Measurements from ENCODE around the gene DDAH1.

Gene DDAH1

DNA sequence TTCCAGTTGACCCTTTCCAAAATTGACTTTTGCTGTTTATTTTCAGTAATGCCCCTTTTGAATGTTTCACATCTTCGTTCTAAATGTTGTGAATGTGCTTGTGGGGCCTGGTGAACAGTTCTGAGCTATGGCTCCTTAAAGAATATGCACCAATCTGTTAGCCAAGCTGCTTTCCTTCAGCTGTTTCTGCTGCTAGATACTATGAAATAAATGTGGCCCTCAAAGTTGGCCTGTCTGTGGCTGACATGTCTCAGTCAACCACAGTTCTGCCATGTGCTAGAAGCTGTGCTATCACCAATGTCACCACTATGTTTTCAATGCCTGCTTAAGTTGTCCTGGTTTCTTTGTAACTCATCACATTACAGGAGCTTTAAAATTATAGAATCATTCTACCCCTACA lies 101.9 kb downstream of the DDAH1 start:
- Histone ChIP-seq H2AFZ (ENCODE audit: low read depth, low read length, severe bottlenecking) (no peak overlapping the region), H3K9me3 (ENCODE audit: insufficient read depth, low read length) (no peaks in the 10 kb centered on the region), H3K4me2 (ENCODE audit: low read depth, low read length, poor library complexity, severe bottlenecking) (no peak overlapping the region), H3K79me2 (ENCODE audit: insufficient read depth, low read length) (no peaks in the 10 kb centered on the region), H4K20me1 (ENCODE audit: low read depth, low read length) (no peaks in the 10 kb centered on the region), H3F3A (ENCODE audit: insufficient read depth) (no peaks in the 10 kb centered on the region), H3K27ac (ENCODE audit: low read depth, low read length) (no peak overlapping the region), H3K9ac (ENCODE audit: low read length) (no peak overlapping the region), H3K27me3 (ENCODE audit: low read length) (no peaks in the 10 kb centered on the region), H3K4me3 (ENCODE audit: insufficient read depth, low read length, poor library complexity, severe bottlenecking) (no peak overlapping the region), H3K36me3 (ENCODE audit: low read length) (no peaks in the 10 kb centered on the region), H3K9me2 (replicated peaks; ENCODE audit: insufficient read depth, low read length) (no peaks in the 10 kb centered on the region)
- no peak for TF ChIP-seq EZH2phosphoT487 (conservative IDR thresholded peaks at IDR 0.05; ENCODE audit: low read length)
- TF ChIP-seq, protein P1, sequence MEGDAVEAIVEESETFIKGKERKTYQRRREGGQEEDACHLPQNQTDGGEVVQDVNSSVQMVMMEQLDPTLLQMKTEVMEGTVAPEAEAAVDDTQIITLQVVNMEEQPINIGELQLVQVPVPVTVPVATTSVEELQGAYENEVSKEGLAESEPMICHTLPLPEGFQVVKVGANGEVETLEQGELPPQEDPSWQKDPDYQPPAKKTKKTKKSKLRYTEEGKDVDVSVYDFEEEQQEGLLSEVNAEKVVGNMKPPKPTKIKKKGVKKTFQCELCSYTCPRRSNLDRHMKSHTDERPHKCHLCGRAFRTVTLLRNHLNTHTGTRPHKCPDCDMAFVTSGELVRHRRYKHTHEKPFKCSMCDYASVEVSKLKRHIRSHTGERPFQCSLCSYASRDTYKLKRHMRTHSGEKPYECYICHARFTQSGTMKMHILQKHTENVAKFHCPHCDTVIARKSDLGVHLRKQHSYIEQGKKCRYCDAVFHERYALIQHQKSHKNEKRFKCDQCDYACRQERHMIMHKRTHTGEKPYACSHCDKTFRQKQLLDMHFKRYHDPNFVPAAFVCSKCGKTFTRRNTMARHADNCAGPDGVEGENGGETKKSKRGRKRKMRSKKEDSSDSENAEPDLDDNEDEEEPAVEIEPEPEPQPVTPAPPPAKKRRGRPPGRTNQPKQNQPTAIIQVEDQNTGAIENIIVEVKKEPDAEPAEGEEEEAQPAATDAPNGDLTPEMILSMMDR (IDR thresholded peaks at IDR 0.05; ENCODE audit: insufficient read depth, low read length, poor library complexity, severe bottlenecking), result no peak

DNA sequence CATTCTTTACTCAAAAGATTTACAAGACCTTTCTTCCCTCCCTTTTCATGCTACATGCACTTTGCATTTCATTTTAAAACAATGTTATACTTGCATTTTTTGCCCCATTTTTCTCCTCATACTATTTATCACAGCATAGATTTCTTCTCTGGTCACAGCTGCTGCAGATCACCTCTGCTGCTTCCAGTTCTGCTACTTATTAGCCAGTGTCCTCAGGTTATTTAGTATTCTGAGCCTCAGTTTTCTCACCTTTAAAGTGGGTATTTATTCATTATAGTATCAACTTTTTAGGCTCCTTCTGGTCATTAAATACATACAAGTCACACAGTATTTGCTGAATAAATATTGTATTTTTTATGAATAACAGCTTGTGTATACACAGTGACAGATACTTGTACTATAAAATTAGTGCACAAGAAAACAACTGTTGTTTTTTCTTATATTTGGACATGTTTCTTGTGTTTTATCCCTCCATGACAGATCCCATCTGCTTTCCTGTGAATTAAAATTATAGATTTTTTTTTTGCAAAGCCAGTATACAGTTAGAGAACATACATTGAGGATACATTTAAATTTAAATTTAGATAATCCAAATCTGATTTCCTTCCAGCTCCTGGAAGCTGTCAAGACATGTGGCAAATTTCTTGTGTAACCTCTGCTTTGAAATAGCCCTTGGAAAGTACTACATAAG lies 103.2 kb downstream of the DDAH1 start:
- Histone ChIP-seq H3K9ac (ENCODE audit: low read length) (no peak overlapping the region), H3K9me3 (ENCODE audit: insufficient read depth, low read length) (no peaks in the 10 kb centered on the region), H3K27ac (ENCODE audit: low read depth, low read length) (no peak overlapping the region), H3K4me2 (ENCODE audit: low read depth, low read length, poor library complexity, severe bottlenecking) (no peak overlapping the region), H3F3A (ENCODE audit: insufficient read depth) (no peaks in the 10 kb centered on the region), H3K9me2 (replicated peaks; ENCODE audit: insufficient read depth, low read length) (no peaks in the 10 kb centered on the region), H3K27me3 (ENCODE audit: low read length) (no peaks in the 10 kb centered on the region), H4K20me1 (ENCODE audit: low read depth, low read length) (no peaks in the 10 kb centered on the region), H2AFZ (ENCODE audit: low read depth, low read length, severe bottlenecking) (no peak overlapping the region), H3K79me2 (ENCODE audit: insufficient read depth, low read length) (no peaks in the 10 kb centered on the region), H3K36me3 (ENCODE audit: low read length) (no peaks in the 10 kb centered on the region), H3K4me3 (ENCODE audit: insufficient read depth, low read length, poor library complexity, severe bottlenecking) (no peak overlapping the region)
- TF ChIP-seq, protein P1 (IDR thresholded peaks at IDR 0.05; ENCODE audit: insufficient read depth, low read length, poor library complexity, severe bottlenecking), result no peak
- TF ChIP-seq EZH2phosphoT487 (conservative IDR thresholded peaks at IDR 0.05; ENCODE audit: low read length), result no peak

DNA sequence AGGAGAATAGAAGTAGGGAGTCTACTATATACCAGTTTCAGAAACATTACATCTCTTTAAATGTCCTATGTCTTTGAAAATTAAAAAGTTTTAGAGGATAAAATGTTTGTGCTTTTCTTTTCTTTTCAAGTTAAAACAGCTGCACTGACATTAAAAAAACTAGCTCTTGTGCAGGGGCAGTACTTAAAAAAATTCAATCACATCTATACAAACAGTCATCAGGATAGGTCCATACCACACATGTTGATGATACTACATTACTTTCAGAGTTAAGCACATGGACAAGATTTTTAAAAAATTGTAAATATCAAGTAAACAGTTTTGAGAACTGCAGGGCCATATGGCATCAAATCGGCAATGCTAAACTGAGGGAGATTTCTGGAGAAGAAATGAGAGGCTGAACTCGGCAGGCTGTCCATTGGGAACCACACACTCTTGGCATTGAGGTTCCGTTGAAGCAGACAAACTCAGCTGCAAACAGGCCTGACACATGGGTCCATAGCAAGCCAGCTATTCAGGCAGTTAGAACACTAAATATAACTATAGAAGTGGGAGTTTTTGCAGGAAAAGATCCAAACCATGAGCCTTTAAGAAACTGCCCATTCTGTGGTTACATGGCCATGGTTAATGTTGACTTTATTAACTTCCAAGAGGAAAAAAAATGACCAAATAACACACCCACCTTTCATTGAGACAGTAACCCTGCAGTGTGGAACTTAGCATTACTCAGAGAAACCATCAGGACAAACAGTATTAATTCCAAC lies 104.0 kb downstream of the DDAH1 start:
- H3K4me3 ChIP-seq (ENCODE audit: insufficient read depth, low read length, poor library complexity, severe bottlenecking), result no peak overlapping the region
- no peaks in the 10 kb centered on the region for H3F3A ChIP-seq (ENCODE audit: insufficient read depth)
- TF ChIP-seq, protein P1 (IDR thresholded peaks at IDR 0.05; ENCODE audit: insufficient read depth, low read length, poor library complexity, severe bottlenecking), result no peak
- TF ChIP-seq EZH2phosphoT487 (conservative IDR thresholded peaks at IDR 0.05; ENCODE audit: low read length), result no peak
- no peaks in the 10 kb centered on the region for H3K9me3 ChIP-seq (ENCODE audit: insufficient read depth, low read length)
- H3K27me3 ChIP-seq (ENCODE audit: low read length), result no peaks in the 10 kb centered on the region
- H3K27ac ChIP-seq (ENCODE audit: low read depth, low read length), result no peak overlapping the region
- no peaks in the 10 kb centered on the region for H3K36me3 ChIP-seq (ENCODE audit: low read length)
- H3K9me2 ChIP-seq (replicated peaks; ENCODE audit: insufficient read depth, low read length), result no peaks in the 10 kb centered on the region
- H3K9ac ChIP-seq (ENCODE audit: low read length), result no peak overlapping the region
- H4K20me1 ChIP-seq (ENCODE audit: low read depth, low read length), result no peaks in the 10 kb centered on the region
- H3K79me2 ChIP-seq (ENCODE audit: insufficient read depth, low read length), result no peaks in the 10 kb centered on the region
- no peak overlapping the region for H3K4me2 ChIP-seq (ENCODE audit: low read depth, low read length, poor library complexity, severe bottlenecking)
- H2AFZ ChIP-seq (ENCODE audit: low read depth, low read length, severe bottlenecking), result no peak overlapping the region

Measured in SU-DHL-6 (cell line).